Endothelial cell of umbilical vein (primary cell): Measurements from ENCODE around the gene C6orf89.

Source experiments
- CTCF ChIP-seq, 2 donors: IDR thresholded peaks; 1 replicate in 1 of 2; 2 replicates in 1 of 2; pipeline ENCODE4 v1.5.1; 2011; ENCODE audit warnings: low read length in 2 of 2, mild to moderate bottlenecking in 2 of 2, moderate library complexity in 2 of 2, control low read depth in 1 of 2, inconsistent platforms in 1 of 2, low read depth in 1 of 2; ENCODE audit not compliant: insufficient read depth in 1 of 2; ENCODE audit errors: extremely low read depth in 1 of 2
- EZH2 ChIP-seq: IDR thresholded peaks from 2 replicates; pipeline ENCODE4 v1.6.1; 2012; ENCODE audit warnings: borderline replicate concordance, low read depth, mild to moderate bottlenecking, moderate library complexity, low read length, inconsistent platforms; ENCODE audit not compliant: severe bottlenecking
- JUN ChIP-seq: IDR thresholded peaks from 2 replicates; pipeline ENCODE4 v1.6.1; 2011; ENCODE audit warnings: borderline replicate concordance, low read depth; ENCODE audit not compliant: insufficient read length, insufficient read depth
- MAX ChIP-seq: IDR thresholded peaks from 2 replicates; pipeline ENCODE4 v1.6.1; 2011; ENCODE audit not compliant: insufficient read depth, insufficient read length
- POLR2A ChIP-seq: IDR thresholded peaks from 2 replicates; pipeline ENCODE4 v1.6.1; 2012; ENCODE audit warnings: low read depth, mild to moderate bottlenecking, control low read depth, low read length
- POLR2AphosphoS5 ChIP-seq: IDR thresholded peaks from 2 replicates; pipeline ENCODE4 v1.6.1; 2012; ENCODE audit warnings: low read depth, mild to moderate bottlenecking, control low read depth, low read length, moderate library complexity; ENCODE audit not compliant: insufficient read depth

- TF ChIP-seq CTCF (IDR thresholded peaks at IDR 0.05; ENCODE audit: extremely low read depth in 1 of 2, insufficient read depth in 1 of 2, low read depth in 1 of 2, low read length in 2 of 2) (no peak), POLR2AphosphoS5 (no peak), POLR2A (no peak), EZH2 (no peak), JUN (no peak), MAX (no peak)
These were observed 79.2 kb downstream of the C6orf89 start for GRCh38 chr6:36964908-36965307.
